Tibial nerve (tissue), 3 donors: ENCODE data around the gene AZIN2.

Source experiments
- POLR2A ChIP-seq, 2 donors: fragments of 450-650 bp; IDR thresholded peaks; one replicate each; pipeline ENCODE4 v1.6.1; 2017; ENCODE audit warnings: antibody characterized with exemption in 2 of 2, mild to moderate bottlenecking in 2 of 2, moderate library complexity in 2 of 2
- TF ChIP-seq, protein P1 (sequence below), 5 experiments: fragments of 200-600 bp in 3 of 5; fragments of 450-650 bp in 2 of 5; sonication (generic) in 3 of 5; IDR thresholded peaks; one replicate each; pipeline ENCODE4 v1.5.1; 2016 to 2019; ENCODE audit warnings: antibody characterized with exemption in 5 of 5, mild to moderate bottlenecking in 3 of 5, moderate library complexity in 2 of 5

DNA sequence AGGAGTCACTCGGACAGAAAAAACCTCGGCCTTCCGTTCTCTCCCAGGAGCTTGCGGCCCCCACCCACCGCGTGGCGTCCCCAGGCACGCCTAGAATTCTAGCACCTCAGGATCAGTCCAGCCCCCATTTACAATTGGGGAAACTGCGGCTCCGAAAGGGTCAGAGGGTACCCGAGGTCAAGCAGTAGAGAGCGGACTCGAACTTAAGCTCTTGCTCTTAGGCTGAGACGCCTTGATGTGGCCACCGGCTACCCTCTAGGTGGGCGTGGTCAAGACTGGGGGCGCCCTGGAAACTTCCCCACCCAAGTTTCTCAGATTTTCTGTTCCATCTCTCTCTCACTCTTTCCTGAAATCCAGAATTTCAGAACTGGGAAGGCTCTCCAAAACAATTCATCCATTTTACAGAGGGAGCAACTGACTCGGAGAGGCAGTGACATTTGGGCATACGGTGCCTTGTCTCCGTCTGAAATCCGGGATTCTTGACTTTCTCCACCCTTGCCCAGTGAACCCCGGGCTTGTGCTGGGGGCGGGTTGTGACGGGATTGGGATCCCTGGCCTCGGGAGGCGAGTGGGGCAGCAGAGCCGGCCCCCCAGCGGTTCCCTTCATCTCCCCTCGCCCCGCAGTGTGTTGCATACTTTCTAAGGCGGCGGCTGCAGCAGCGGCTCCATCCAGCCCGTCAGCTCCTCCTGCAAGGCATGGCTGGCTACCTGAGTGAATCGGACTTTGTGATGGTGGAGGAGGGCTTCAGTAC, 777 bp downstream of the AZIN2 start:
- TF ChIP-seq, protein P1, sequence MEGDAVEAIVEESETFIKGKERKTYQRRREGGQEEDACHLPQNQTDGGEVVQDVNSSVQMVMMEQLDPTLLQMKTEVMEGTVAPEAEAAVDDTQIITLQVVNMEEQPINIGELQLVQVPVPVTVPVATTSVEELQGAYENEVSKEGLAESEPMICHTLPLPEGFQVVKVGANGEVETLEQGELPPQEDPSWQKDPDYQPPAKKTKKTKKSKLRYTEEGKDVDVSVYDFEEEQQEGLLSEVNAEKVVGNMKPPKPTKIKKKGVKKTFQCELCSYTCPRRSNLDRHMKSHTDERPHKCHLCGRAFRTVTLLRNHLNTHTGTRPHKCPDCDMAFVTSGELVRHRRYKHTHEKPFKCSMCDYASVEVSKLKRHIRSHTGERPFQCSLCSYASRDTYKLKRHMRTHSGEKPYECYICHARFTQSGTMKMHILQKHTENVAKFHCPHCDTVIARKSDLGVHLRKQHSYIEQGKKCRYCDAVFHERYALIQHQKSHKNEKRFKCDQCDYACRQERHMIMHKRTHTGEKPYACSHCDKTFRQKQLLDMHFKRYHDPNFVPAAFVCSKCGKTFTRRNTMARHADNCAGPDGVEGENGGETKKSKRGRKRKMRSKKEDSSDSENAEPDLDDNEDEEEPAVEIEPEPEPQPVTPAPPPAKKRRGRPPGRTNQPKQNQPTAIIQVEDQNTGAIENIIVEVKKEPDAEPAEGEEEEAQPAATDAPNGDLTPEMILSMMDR (IDR thresholded peaks at IDR 0.05): no peak
- no peak for TF ChIP-seq POLR2A (IDR thresholded peaks at IDR 0.05)
